B cell (primary cell): ENCODE results near the gene LRRC74A. TPM values are rescaled to one million over a fixed set of nuclear protein-coding genes. Genes with fewer than 3 reads are reported as not detected.

ENCODE experiments used
- ATAC-seq: fragments of 200-7000 bp; cut with Tn5 transposase; one replicate; pipeline ENCODE4 v1.10.0; 2021; ENCODE audit warnings: low read depth, mild to moderate bottlenecking, moderate number of reproducible peaks, moderate library complexity
- CTCF ChIA-PET: fragments of 350-600 bp; sonication (Branson Sonifier 250); formaldehyde crosslinking; loops from one replicate; lab custom pipeline; 2021; ENCODE audit warnings: antibody characterized with exemption, inconsistent platforms; lab: Charles Lee
- POLR2A ChIA-PET: fragments of 350-600 bp; sonication (Branson Sonifier 250); formaldehyde crosslinking; loops from one replicate; lab custom pipeline; 2021; ENCODE audit warnings: antibody characterized with exemption; lab: Charles Lee
- DNase-seq: peaks from one replicate; pipeline ENCODE4 v3.0.0; 2013
- H2AFZ ChIP-seq: 2 replicates; pipeline ENCODE4 v1.6.1; 2012; ENCODE audit warnings: mild to moderate bottlenecking, low read depth, low read length; ENCODE audit not compliant: insufficient read depth, poor library complexity, severe bottlenecking
- H3K27ac ChIP-seq, 2 donors: 1 replicate in 1 of 2; 2 replicates in 1 of 2; pipeline ENCODE4 v1.5.1; 2012 to 2013; ENCODE audit warnings: low read length in 2 of 2, mild to moderate bottlenecking in 2 of 2, moderate library complexity in 1 of 2
- H3K27me3 ChIP-seq, 4 experiments: fragments of 200-600 bp in 1 of 4; sonication (generic) in 1 of 4; replicated peaks in 1 of 4; 1 replicate in 2 of 4; 2 replicates in 2 of 4; pipeline versions ENCODE4 v1.6.1 to v1.7.0; 2013 to 2016; ENCODE audit warnings: low read length in 3 of 4, mild to moderate bottlenecking in 2 of 4, mixed read lengths in 1 of 4, moderate library complexity in 1 of 4; ENCODE audit not compliant: insufficient read depth in 4 of 4, control insufficient read depth in 3 of 4; ENCODE audit errors: control extremely low read depth in 1 of 4
- H3K36me3 ChIP-seq, 2 experiments: replicated peaks in 1 of 2; 1 replicate in 1 of 2; 2 replicates in 1 of 2; pipeline versions ENCODE4 v1.6.1 to v1.7.1; 2013; ENCODE audit warnings: low read length in 1 of 2; ENCODE audit not compliant: insufficient read depth in 2 of 2, control insufficient read depth in 1 of 2; ENCODE audit errors: control extremely low read depth in 1 of 2, extremely low read depth in 1 of 2
- H3K4me1 ChIP-seq, 2 donors: fragments of 200-600 bp in 1 of 2; sonication (generic) in 1 of 2; 1 replicate in 1 of 2; 2 replicates in 1 of 2; pipeline versions ENCODE4 v1.5.1 to v1.6.1; 2013 to 2017; ENCODE audit warnings: low read length in 2 of 2; ENCODE audit not compliant: control insufficient read depth in 2 of 2, insufficient read depth in 2 of 2
- H3K4me2 ChIP-seq: replicated peaks from 2 replicates; pipeline ENCODE3; 2012; ENCODE audit warnings: mild to moderate bottlenecking, low read depth, low read length; ENCODE audit not compliant: poor library complexity, severe bottlenecking
- H3K4me3 ChIP-seq, 5 experiments: fragments of 200-600 bp in 1 of 5; sonication (generic) in 1 of 5; 1 replicate in 3 of 5; 2 replicates in 2 of 5; pipeline versions ENCODE4 v1.5.1 to v1.7.0; 2011 to 2016; ENCODE audit warnings: low read length in 4 of 5, mild to moderate bottlenecking in 4 of 5, low read depth in 2 of 5, control low read depth in 1 of 5, moderate library complexity in 1 of 5; ENCODE audit not compliant: insufficient read depth in 1 of 5; ENCODE audit errors: control extremely low read depth in 1 of 5, extremely low read depth in 1 of 5
- H3K79me2 ChIP-seq: fragments of 200-600 bp; sonication (generic); one replicate; pipeline ENCODE4 v1.6.0; 2016; ENCODE audit warnings: low read length; ENCODE audit not compliant: control insufficient read depth, insufficient read depth
- H3K9ac ChIP-seq: fragments of 200-600 bp; sonication (generic); 2 replicates; pipeline ENCODE4 v1.6.1; 2017; ENCODE audit warnings: mild to moderate bottlenecking, low read length, moderate library complexity
- H3K9me3 ChIP-seq, 3 donors: one replicate each; pipeline versions ENCODE4 v1.6.1 to v1.7.1; 2013; ENCODE audit warnings: low read length in 2 of 3; ENCODE audit not compliant: control insufficient read depth in 2 of 3, insufficient read depth in 1 of 3; ENCODE audit errors: control extremely low read depth in 1 of 3
- H4K20me1 ChIP-seq: 2 replicates; pipeline ENCODE4 v1.6.0; 2012; ENCODE audit warnings: mild to moderate bottlenecking, low read length; ENCODE audit not compliant: insufficient read depth, control insufficient read depth, poor library complexity, severe bottlenecking
- H3K27ac Mint-ChIP-seq: one replicate; pipeline ENCODE4 v1.8.0; 2021; ENCODE audit warnings: mixed read lengths
- H3K27me3 Mint-ChIP-seq: one replicate; pipeline ENCODE4 v1.8.0; 2021; ENCODE audit warnings: mixed read lengths
- H3K4me1 Mint-ChIP-seq: one replicate; pipeline ENCODE4 v1.8.0; 2021; ENCODE audit warnings: mixed read lengths
- H3K4me3 Mint-ChIP-seq: one replicate; pipeline ENCODE4 v1.8.0; 2021; ENCODE audit warnings: mixed read lengths
- H3K9me3 Mint-ChIP-seq: one replicate; pipeline ENCODE4 v1.8.0; 2022; ENCODE audit warnings: mixed read lengths; ENCODE audit not compliant: insufficient read depth
- CTCF ChIP-seq: fragments of 200-600 bp; IDR thresholded peaks from one replicate; pipeline ENCODE4 v1.8.0; 2022; ENCODE audit warnings: antibody characterized with exemption, mild to moderate bottlenecking
- EZH2 ChIP-seq: IDR thresholded peaks from 2 replicates; pipeline ENCODE4 v1.6.1; 2012; ENCODE audit warnings: borderline replicate concordance, low read depth, mild to moderate bottlenecking, moderate library complexity, low read length; ENCODE audit not compliant: insufficient read depth, poor library complexity, severe bottlenecking
- WGBS: methylation state at CpG from one replicate; pipeline ENCODE4 v1.1.5; 2013; ENCODE audit warnings: missing lambda C conversion rate; ENCODE audit not compliant: insufficient coverage; 5-methylcytosine and 5-hydroxymethylcytosine counted together
- intact Hi-C: fragments of 100-400 bp; cut with micrococcal nuclease; formaldehyde crosslinking; loops from one replicate; pipeline ENCODE4 v1.10.0; 2022
- polyA plus RNA-seq: library from polyadenylated mRNA; depleted of rRNA; stranded (reverse); fragments of >200 nt; gene quantifications from 2 replicates; pipeline ENCODE4 v1.2.3, GENCODE V29; 2012
- total RNA-seq, 2 donors: library from RNA; stranded (reverse); fragments of 120-200 nt in 1 of 2; gene quantifications; 1 replicate in 1 of 2; 2 replicates in 1 of 2; pipeline versions ENCODE4 v1.2.3 to v1.2.4, GENCODE V29; 2013 to 2022

LRRC74A gene
- total and polyA plus RNA-seq, 2 donors (not counting 1 experiment from before 2014, with no cell fraction given): not detected

GRCh38 chr14:76811561-76811960, 14.6 kb upstream of the LRRC74A start:
- H3K9ac ChIP-seq: peak overlapping the region; percentile 81
- TF ChIP-seq EZH2 (no peak), CTCF (no peak)
- H3K36me3 ChIP-seq: peaks cover 2 to 23% of the 10 kb centered on the region in 2 experiments
- H3K27ac ChIP-seq: no peak overlapping the region
- Mint-ChIP-seq H3K27ac (no peak overlapping the region), H3K9me3 (no peaks in the 10 kb centered on the region), H3K4me3 (peak overlapping the region; percentile 90), H3K27me3 (no peaks in the 10 kb centered on the region), H3K4me1 (peaks cover 28% of the 10 kb centered on the region)
- ChIA-PET CTCF (interaction anchor here (0.8 to 3.4 kb wide), 5 partner anchors 27 to 761 kb away, joined by 3 to 26 read pairs (median 6); no protein-coding TSS in a partner anchor), POLR2A (interaction anchor here (0.6 to 1.6 kb wide), 3 partner anchors 24 to 1800 kb away, joined by 3 read pairs; no protein-coding TSS in a partner anchor)
- peak overlapping the region; percentile 96 for H2AFZ ChIP-seq
- H3K27me3 ChIP-seq: no peaks in the 10 kb centered on the region
- peaks cover 10% of the 10 kb centered on the region for H4K20me1 ChIP-seq
- peak overlapping the region; percentile 87 for H3K4me2 ChIP-seq
- ATAC-seq (no peak), DNase-seq (no peak)
- 20% methylated on average over 1 of the region's 4 CpGs for WGBS
- intact Hi-C loops: loop anchor here (5.0 to 10.0 kb wide), 3 partner anchors 49 to 803 kb away; partner anchors contain the start of genes SPTLC2 and VASH1
- peak overlapping the region in 3 of 5 experiments; percentile 31 to 76 (median 72) for H3K4me3 ChIP-seq
- H3K79me2 ChIP-seq: peaks cover 27% of the 10 kb centered on the region
- H3K9me3 ChIP-seq: no peaks in the 10 kb centered on the region
- H3K4me1 ChIP-seq: peaks cover 20 to 25% of the 10 kb centered on the region in 2 donors

- POLR2A ChIA-PET: interaction anchor here (0.6 to 1.6 kb wide), 3 partner anchors 8 to 43 kb away, joined by 3 read pairs; no protein-coding TSS in a partner anchor
These were observed 14.2 kb upstream of the LRRC74A start for GRCh38 chr14:76812093-76812421.

More at GRCh38 chr14:76812093-76812421, 14.2 kb upstream of the LRRC74A start:
- Histone ChIP-seq H3K27ac (peak overlapping the region; percentile 11 to 84), H3K9me3 (no peaks in the 10 kb centered on the region), H2AFZ (peak overlapping the region; percentile 96), H3K4me1 (peaks cover 20 to 25% of the 10 kb centered on the region in 2 donors), H3K9ac (peak overlapping the region; percentile 81), H3K4me3 (peak overlapping the region; percentile 31 to 79 (median 72)), H3K36me3 (peaks cover 0 to 18% of the 10 kb centered on the region in 2 experiments), H3K4me2 (peak overlapping the region; percentile 87), H4K20me1 (peaks cover 10% of the 10 kb centered on the region), H3K27me3 (peaks cover 0 to 1% (median 0%) of the 10 kb centered on the region in 4 experiments), H3K79me2 (peaks cover 27% of the 10 kb centered on the region)
- H3K27ac Mint-ChIP-seq: peak overlapping the region; percentile 87
- peaks cover 28% of the 10 kb centered on the region for H3K4me1 Mint-ChIP-seq
- H3K9me3 Mint-ChIP-seq: no peaks in the 10 kb centered on the region
- peak overlapping the region; percentile 90 for H3K4me3 Mint-ChIP-seq
- intact Hi-C loops: loop anchor here (1.0 to 10.0 kb wide), 5 partner anchors 50 to 803 kb away; partner anchors contain the start of genes CIPC, SPTLC2 and VASH1
- ATAC-seq (peak; percentile 1), DNase-seq (no peak)
- TF ChIP-seq CTCF: no peak
- TF ChIP-seq EZH2: no peak
- H3K27me3 Mint-ChIP-seq: no peaks in the 10 kb centered on the region
- CTCF ChIA-PET: interaction anchor here (1.0 to 3.4 kb wide), 5 partner anchors 27 to 761 kb away, joined by 3 to 26 read pairs (median 4); no protein-coding TSS in a partner anchor
- under 1% methylated on average over 16 of the region's 20 CpGs for WGBS
